ENCODE data around the gene SLC35A4.
"Not testable (repeated sequence)": the region's sequence is repeated elsewhere in the genome, so short reads cannot be mapped to it uniquely, and the experiment has no call there.

The SLC35A4 gene

DNA sequence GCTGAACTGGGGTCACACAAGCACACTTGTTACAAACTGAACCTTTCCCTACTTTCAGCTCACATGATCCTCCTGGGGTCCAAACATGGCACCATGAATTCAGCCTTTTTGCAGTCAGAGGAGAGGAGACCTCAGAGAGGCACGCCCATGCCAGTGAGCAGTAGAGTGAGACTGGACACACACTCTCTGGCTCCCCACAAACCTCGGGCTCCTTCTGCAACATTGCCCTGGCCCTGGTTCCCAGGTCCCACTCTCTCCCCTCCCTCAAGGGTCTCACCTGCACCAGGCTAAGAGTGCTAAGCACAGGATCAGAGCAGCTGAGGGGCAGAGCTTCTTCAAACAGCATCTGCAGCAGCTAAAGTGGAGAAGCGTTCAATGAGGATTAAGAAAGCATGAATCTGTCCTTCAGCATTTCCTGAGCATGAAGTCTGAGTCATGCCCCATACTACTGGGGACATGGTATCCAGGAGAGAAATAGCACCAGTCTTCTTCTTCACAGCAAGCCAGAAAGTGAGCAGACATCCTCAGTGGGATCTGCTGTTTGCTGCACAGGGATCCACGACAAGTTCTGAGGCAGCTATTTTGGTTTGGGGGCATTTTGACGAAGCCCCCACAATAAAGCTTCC lies 27.2 kb downstream of the SLC35A4 start:
- DNase-seq, result no peak

DNA sequence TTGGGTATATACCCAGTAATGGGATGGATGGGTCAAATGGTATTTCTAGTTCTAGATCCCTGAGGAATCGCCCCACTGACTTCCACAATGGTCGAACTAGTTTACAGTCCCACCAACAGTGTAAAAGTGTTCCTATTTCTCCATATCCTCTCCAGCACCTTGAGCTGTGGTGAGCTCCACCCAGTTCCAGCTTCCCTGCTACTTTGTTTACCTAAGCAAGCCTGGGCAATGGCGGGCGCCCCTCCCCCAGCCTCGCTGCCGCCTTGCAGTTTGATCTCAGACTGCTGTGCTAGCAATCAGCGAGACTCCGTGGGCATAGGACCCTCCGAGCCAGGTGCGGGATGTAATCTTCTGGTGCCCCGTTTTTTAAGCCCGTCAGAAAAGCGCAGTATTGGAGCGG lies 28.4 kb downstream of the SLC35A4 start:
- not testable (repeated sequence) for DNase-seq

DNA sequence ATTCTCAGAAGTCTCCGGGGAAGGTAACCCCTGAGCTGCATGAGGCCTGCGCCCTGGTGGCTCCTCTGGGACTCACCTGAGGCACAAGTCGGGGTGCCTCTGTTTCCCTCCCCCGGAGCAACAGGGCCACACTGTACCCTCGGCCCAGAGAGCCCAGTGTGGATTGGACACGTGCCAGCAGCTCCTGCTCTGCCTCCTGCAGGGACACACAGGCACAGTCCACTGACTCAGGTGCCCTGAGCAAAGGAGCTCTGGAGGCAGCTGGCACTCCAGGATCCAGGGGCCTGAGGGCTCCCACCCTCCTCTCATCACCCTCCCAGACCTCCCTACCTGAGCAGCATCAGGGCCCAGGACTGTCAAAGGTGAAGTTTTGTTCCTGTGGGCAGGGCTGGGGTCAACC lies 29.5 kb downstream of the SLC35A4 start:
- no peak for DNase-seq

DNA sequence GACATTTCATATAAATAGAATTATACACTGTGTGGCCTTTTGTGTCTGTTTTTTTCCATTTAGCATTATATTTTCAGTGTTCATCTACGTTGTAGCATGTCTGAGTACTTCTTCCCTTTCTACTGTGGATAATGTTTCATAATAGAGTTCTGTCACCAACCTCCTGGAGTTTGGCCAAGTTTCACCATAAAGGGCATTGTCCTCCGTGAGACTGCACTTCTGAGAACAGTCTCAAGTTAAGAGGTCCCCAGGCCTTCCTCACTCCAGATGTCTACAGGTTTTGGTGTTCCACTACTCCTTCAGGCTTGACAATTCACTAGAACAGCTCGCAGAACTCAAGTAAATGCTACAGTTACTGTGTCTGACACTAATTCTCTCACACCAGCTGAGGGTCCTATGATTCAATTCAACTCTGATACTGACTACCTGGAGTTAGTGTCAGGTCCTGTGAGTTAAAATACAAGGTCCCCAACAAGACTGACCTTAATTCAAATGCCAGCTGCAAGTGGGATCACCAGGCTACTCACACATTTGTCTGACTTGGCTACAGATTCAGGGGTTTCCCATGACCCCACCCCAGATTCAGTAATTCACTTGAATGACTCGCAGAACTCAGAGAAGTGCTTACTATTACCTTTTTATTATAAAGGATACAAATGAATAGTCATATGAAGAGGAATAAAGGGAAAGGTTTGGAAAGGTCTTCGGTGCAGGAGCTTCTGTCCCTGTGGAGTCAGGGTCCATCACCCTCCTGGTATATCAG lies 31.1 kb downstream of the SLC35A4 start:
- DNase-seq, result no peak

DNA sequence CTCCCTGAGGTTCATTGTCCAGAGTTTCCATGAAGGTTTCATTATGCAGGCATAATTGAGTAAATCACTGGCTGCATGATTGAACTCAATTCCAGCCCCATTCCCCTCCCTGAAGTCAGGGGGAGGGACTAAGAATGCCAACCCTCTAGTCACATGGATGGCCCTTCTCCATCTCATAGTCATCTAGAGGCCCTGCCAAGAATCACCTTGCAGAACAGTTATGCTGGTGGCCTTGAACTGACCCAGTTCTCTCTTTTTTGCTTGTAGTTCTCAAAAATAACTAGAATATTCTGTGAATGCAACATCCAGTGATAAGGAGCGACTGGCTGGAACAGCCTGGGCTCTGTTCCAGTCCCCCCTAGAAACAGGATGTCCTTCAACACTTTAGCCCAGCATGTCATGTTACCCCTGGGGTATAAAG lies 31.7 kb downstream of the SLC35A4 start:
- no peak for DNase-seq

DNA sequence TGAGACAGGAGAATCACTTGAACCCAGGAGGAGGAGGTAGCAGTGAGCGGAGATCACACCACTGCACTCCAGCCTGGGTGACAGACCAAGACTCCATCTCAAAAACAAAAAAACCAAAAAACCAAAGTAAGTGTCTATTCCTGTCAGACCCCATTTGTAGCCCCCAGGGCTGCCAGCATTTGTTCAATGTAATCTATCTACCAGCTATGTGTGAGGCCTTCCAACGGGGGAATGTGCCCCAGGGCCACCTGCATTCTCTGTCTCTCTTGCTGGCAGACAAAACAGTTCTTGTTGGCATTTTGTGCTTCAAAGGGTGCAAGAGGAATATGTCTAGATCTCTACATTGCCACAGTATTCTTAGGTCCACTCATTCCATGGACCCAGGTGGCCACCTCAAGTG lies 34.2 kb downstream of the SLC35A4 start:
- DNase-seq, result no peak

DNA sequence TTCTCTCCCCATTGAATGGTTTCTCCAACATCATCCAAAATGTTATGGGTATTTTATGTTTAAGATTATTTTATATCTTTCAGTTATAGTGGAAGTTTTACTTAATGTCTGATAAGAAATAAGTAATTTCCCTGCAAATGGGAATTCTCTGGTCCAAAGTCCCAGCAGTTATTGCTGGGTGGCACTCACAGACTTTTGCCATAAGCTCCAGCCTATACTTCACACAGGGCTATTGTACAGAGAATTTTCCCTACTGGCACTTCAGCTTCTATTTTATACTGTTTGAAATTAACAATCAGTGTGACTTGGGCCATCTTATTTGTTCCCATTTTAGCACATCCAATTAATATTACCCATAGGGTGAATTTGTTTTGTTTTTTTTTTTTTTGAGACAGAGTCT lies 35.5 kb downstream of the SLC35A4 start:
- DNase-seq, result no peak

DNA sequence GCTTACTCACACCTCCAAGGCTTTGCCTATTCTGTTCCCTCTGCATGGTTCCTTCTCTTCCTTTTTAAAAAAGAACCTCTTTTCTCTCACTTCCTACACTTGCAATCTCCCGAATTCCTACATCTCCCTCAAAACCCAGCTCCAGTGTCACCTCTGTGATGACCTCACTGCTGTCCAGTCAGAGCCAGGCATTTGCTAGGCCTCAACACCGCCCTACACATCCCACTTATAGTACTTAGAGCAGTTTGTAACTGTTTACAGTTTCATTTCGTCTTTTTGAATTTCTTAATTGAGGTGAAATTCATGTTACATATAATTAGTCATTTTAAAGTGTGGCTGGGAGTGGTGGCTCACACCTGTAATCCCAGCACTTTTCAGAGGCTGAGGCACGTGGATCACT lies 37.5 kb downstream of the SLC35A4 start:
- DNase-seq, result no peak

DNA sequence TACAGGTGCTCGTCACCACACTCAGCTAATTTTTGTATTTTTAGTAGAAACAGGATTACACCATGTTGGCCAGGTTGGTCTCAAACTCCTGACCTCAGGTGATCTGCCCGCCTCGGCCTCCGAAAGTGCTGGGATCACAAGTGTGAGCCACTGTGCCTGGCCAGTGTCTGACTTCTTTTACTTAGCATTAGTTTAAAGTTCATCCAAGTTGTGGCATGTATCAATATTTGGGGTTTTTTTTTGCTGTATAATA lies 38.7 kb downstream of the SLC35A4 start:
- DNase-seq, result not testable (repeated sequence)

DNA sequence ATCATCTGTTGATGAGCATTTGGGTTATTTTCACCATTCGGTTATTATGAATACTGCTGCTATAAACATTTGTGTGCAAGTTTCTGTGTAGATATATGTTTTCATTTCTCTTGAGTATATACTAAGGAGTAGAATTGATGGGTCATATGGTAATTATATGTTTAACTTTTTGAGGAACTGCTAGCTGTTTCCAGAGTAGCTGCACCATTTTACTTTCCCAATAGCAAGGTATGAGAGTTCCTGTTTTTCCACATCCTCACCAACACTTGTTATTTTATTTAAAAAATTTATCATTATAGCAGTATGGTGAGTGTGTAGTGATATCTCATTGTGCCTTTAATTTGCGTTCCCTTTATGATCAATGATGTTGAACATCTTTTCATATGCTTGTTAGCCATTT lies 39.1 kb downstream of the SLC35A4 start:
- DNase-seq, result no peak

DNA sequence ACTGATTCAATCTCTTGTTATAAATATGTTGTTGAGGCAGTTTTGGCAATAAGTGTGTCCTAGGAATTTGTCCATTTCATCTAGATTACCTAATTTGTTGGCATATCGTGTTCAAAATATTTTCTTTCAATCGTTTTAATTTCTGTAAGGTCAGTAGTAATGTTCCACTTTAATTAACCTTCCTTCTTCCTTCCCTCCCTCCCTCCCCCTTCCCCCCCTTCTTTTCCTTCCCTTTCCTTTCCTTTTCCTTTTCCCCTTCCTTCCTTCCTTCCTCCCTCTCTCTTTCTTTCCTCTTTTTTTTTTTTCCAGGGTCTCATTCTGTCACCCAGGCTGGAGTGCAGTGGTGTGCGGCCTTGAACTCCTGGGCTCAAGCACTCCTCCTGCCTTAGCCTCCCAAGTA lies 41.3 kb downstream of the SLC35A4 start:
- no peak for DNase-seq

DNA sequence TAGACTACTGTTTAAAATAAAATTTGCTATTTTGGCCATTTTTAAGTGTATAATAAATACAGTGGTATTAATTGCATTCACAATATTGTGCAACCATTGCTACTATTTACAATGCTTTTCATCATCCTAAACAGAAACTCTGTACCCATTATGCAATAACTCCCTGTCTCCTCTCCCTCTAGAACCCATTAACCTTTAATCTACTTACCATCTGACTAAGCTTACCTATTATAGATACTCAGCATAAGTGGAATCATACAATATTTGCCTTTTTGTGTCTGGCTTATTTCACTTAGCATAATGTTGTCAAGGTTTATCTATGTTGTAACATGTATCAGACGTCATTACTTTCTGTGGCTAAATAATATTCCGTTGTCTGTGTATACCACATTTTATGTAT lies 42.4 kb downstream of the SLC35A4 start:
- no peak for DNase-seq

DNA sequence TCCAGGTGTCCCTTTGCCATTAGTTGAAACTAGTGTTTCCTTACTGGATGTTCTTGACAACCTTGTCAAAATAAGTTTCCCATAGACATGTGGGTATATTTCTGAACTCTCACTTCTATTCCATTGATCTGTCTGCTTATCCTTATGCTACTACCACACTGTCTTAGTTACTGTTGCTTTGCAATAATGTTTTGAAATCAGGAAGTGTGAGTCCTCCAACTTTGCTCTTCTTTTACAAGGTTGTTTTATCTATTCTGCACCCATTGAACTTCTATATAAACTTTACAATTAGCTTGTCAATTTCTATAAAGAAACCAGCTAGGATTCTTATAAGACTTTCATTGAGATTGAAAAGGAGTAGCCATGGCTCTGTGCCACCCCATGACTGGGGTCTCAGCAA lies 44.1 kb downstream of the SLC35A4 start:
- no peak for DNase-seq

DNA sequence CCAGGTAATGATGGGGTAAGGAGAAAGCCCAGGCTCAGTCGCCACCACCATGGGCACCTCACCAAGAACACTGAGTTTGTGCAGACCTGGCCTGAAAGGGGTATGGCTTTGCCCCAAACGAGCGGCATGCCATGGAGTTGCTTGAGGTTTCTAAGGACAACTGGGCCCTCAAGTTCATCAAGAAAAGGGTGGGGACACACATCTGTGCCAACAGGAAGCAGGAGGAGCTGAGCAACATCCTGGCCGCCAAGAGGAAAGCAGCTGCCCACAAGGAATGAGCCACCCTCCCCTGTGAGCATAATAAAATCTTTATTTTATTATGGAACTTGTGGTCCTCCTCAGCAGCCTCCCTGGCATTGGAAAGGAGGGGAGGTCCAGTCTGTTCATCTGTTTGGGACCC lies 44.5 kb downstream of the SLC35A4 start:
- no peak for DNase-seq

DNA sequence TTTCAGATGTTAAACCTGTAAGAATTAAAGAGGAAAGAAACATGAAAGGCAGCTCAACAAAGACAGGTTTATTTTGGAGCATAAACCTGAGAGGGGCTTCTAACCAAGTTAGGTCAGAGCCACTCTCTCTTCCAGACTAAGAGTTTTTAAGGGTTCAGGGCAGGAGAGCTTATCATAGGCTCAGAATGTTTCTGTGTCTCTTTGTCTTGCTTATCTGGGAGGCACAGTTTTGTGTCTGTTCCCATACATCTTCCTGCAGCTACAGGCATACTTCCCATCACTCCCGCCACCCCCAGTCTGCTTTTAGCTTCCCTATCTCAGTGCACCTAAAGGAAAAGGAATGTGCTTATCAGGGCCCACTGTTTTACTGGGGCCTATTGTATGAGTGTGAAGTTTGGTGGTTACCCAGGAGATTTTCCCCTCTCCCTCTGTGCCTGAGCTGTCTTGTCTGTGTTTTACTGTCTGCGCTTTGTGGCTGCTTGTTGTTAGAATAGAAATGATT lies 46.4 kb downstream of the SLC35A4 start:
- no peak for DNase-seq
